Liver (tissue), 3 donors: Measurements from ENCODE around the gene CD248.

Source experiments
- CTCF ChIP-seq: fragments of 150-350 bp; IDR thresholded peaks from 2 replicates; pipeline ENCODE4 v1.5.1; 2017; ENCODE audit warnings: improper control_type of control experiment, low read depth, low read length; ENCODE audit not compliant: missing input control
- FOXA1 ChIP-seq: IDR thresholded peaks from 2 replicates; pipeline ENCODE4 v1.6.1; 2016; ENCODE audit warnings: antibody characterized with exemption
- GABPA ChIP-seq, 2 donors: IDR thresholded peaks in 1 of 2; conservative IDR thresholded peaks in 1 of 2; 2 replicates each; pipeline ENCODE4 v1.6.1; 2016; ENCODE audit warnings: antibody characterized with exemption in 2 of 2, mild to moderate bottlenecking in 1 of 2, moderate library complexity in 1 of 2
- HNF4G ChIP-seq: IDR thresholded peaks from 2 replicates; pipeline ENCODE4 v1.6.1; 2016; ENCODE audit warnings: antibody characterized with exemption
- JUND ChIP-seq, 2 donors: IDR thresholded peaks; 2 replicates each; pipeline ENCODE4 v1.6.1; 2016; ENCODE audit warnings: antibody characterized with exemption in 2 of 2
- MAX ChIP-seq: IDR thresholded peaks from 2 replicates; pipeline ENCODE4 v1.6.1; 2016; ENCODE audit warnings: antibody characterized with exemption
- RAD21 ChIP-seq, 2 donors: IDR thresholded peaks; 2 replicates each; pipeline ENCODE4 v1.6.1; 2016; ENCODE audit warnings: antibody characterized with exemption in 2 of 2, mild to moderate bottlenecking in 2 of 2
- REST ChIP-seq: IDR thresholded peaks from 2 replicates; pipeline ENCODE4 v1.6.1; 2016; ENCODE audit warnings: antibody characterized with exemption, mild to moderate bottlenecking
- TAF1 ChIP-seq: conservative IDR thresholded peaks from 2 replicates; pipeline ENCODE4 v1.6.1; 2016; ENCODE audit warnings: antibody characterized with exemption, mild to moderate bottlenecking
- YY1 ChIP-seq: IDR thresholded peaks from 2 replicates; pipeline ENCODE4 v1.6.1; 2016; ENCODE audit warnings: antibody characterized with exemption, mild to moderate bottlenecking
- donor health status: healthy.
- donor health status: healthy.

GRCh38 chr11:66323684-66324083 lies 6.8 kb upstream of the CD248 start:
- TF ChIP-seq CTCF: no peak
- TF ChIP-seq YY1: no peak
- no peak for TF ChIP-seq TAF1
- no peak for TF ChIP-seq MAX
- TF ChIP-seq REST: no peak
- TF ChIP-seq RAD21 (IDR thresholded peaks at IDR 0.05): no peak
- no peak for TF ChIP-seq FOXA1
- TF ChIP-seq JUND (IDR thresholded peaks at IDR 0.05): no peak
- TF ChIP-seq GABPA (IDR thresholded peaks at IDR 0.05 in 1 of 2, conservative IDR thresholded peaks at IDR 0.05 in 1 of 2): no peak
- TF ChIP-seq HNF4G: no peak
